Measurements from ENCODE around the gene INPP5J.
A peak's percentile ranks its signal among the peaks of the same experiment; 100 is the strongest.
"Not testable (repeated sequence)": the region's sequence is repeated elsewhere in the genome, so short reads cannot be mapped to it uniquely, and the experiment has no call there.

Gene INPP5J, protein sequence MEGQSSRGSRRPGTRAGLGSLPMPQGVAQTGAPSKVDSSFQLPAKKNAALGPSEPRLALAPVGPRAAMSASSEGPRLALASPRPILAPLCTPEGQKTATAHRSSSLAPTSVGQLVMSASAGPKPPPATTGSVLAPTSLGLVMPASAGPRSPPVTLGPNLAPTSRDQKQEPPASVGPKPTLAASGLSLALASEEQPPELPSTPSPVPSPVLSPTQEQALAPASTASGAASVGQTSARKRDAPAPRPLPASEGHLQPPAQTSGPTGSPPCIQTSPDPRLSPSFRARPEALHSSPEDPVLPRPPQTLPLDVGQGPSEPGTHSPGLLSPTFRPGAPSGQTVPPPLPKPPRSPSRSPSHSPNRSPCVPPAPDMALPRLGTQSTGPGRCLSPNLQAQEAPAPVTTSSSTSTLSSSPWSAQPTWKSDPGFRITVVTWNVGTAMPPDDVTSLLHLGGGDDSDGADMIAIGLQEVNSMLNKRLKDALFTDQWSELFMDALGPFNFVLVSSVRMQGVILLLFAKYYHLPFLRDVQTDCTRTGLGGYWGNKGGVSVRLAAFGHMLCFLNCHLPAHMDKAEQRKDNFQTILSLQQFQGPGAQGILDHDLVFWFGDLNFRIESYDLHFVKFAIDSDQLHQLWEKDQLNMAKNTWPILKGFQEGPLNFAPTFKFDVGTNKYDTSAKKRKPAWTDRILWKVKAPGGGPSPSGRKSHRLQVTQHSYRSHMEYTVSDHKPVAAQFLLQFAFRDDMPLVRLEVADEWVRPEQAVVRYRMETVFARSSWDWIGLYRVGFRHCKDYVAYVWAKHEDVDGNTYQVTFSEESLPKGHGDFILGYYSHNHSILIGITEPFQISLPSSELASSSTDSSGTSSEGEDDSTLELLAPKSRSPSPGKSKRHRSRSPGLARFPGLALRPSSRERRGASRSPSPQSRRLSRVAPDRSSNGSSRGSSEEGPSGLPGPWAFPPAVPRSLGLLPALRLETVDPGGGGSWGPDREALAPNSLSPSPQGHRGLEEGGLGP

DNA sequence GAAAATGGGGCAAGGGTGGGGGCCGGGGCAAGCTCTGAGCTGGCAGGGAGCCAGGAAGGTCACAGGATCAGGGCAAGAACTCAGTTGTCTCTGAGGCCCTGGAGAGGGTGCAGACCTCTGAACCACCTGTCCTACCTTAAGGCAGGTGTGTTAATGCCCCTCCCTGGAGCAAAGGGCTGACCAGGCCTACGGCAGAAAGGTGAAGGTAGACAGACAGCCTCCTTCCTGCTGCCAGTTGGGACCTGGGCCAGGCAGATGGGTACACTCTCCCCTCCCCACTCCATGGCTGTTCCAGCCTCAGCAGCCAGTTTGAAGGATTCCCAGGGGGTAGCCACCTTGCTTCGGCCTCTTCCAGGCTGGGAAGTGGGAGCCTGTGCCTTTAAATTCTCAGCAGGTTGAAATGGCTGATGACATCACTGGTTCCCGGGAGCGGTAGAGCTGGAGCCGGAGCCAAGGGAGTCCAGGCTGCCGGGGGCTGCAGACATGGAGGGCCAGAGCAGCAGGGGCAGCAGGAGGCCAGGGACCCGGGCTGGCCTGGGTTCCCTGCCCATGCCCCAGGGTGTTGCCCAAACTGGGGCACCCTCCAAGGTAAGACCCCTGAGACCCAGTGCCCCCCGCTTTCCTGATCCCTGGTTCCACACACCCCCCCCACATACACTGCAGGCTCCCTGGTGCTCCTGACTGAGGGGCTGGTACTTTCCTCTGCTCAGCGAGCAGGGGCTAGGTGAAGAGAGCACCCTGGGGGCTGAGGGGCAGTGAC is at the start of gene INPP5J:
INPP5J (plus strand) TSS at position 435 of the 760 bp plus-strand sequence; CDS start at position 484, 49 bp downstream.
- DNase-seq, result no peak

DNA sequence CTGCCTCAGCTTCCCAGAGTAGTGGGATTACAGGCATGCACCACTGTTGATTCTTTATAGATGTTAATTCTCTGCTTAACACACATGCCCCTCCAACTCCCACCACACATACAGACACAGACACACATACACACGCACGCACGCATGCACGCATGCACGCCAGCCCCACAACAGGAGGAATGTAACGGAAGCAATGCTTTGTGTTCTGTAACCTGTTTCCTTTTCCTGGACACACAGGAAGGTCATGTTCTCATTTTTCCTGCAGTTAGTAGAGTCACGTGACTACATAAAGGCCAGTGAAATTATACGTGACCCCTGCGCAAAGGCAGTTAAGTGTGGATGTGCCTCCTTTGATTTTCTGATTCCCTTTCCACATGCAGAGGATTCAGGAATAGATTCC is 49.6 kb upstream of the INPP5J start:
- DNase-seq, result not testable (repeated sequence)

DNA sequence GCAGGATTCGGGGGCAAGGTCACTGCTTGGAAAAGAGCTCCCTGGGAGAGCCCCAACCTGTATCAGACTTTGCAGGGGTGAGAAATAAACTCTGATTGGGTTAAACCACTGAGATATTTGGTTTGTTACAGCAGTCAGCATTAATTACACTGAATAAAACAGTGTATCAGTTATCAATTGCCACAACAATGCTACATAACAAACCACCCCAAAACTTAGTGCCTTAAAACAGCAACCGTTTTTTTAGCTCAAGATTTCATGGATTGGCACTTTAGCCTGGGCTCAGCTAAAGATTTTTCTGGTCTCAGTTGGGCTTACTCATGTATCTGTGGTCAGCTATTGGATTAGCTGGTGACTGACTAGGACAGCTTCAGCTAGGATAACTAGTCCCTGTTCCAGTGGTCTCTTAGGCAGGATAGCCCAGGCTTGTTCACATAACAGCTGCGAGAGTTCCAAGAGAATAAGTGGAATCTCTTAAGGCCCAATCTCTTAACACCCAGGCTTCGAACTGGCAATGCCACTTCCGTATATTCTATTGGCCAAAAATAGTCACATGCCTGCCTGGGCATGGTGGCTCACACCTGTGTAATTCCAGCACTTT is 49.1 kb upstream of the INPP5J start:
- DNase-seq, result not testable (repeated sequence)

DNA sequence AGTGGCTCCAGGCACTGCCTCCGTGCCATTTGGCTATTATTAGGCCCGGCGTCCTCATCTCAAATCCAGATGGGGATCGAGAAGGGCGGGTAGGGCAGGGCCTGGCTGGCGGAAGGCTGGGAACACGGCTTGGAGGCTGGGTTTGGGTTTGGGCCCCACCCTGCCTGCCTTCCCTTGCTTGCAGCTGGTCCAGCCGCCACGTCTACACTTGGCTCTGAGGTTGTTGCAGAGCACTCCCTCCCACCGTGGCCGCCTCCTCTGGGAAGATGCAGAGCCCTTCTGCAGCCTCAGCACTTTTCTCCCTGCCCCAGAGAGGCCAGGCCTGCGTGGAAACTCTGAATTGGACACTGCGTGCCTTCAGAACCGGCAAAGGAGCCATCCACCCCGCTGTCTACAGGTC is 46.8 kb upstream of the INPP5J start:
- DNase-seq, result no peak

DNA sequence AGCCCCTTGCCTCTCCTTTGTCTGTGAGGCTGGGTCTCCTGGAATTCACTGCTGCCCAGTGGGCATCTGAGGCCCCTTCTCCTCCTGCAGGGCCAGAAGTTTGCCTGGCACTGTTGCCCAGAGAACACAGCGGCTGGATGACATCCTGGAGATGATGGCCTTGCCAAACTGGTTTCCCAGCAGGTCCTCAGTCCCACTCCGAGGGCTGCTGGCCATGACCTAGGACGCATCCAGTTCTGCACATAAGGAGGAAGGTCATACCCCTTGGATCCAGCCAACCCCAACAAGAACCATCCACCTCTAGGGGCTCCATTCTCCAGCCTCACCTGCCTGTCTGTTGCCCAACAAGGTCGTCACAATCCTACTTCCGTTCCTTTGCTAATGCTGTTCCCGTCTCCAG is 45.1 kb upstream of the INPP5J start:
- DNase-seq, result no peak

DNA sequence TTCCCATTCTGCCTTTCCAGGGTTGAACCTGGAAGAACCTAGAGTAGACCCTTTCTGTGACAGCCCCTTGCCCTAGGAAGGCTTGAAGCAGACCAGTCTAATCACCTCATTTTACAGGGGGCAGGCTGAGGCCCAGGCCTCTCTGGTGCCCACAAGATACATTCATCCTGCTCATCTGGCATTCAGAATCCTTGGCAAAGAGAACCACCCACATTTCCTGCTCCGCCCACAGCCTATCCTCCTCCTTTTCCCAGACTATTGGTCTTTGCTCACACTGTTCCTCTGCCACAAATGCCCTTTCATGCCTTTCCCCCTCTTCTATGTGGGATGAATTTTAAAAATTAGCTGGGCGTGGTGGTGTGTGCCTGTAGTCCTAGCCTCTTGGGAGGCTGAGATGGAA is 44.4 kb upstream of the INPP5J start:
- DNase-seq, result not testable (repeated sequence)

DNA sequence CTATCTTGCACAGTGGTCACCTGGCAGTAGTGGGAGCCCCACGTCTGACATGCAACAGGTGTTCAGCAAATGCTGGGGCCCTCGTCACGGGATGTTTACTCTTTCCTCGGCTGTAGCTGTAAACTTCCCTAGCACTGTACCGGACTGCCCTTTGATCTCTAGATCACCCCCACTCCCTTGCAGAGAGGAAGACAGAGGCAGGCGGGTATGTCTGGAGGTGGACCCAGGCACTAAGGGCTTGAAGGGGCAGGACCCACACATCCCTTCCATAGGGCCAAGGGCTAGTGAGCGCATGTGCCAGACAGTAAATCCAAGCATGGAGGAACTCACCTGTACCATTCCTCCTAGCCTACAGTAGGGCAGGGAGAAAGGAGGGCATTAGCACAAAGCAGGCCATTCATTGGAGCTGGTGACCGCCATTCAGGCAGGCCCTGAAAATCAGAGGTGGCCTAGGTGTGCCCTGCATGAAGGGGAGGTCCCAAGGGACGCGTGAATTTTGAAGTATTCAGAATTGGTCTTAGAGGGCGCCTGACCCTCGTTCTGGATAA is 43.6 kb upstream of the INPP5J start:
- DNase-seq, result no peak

DNA sequence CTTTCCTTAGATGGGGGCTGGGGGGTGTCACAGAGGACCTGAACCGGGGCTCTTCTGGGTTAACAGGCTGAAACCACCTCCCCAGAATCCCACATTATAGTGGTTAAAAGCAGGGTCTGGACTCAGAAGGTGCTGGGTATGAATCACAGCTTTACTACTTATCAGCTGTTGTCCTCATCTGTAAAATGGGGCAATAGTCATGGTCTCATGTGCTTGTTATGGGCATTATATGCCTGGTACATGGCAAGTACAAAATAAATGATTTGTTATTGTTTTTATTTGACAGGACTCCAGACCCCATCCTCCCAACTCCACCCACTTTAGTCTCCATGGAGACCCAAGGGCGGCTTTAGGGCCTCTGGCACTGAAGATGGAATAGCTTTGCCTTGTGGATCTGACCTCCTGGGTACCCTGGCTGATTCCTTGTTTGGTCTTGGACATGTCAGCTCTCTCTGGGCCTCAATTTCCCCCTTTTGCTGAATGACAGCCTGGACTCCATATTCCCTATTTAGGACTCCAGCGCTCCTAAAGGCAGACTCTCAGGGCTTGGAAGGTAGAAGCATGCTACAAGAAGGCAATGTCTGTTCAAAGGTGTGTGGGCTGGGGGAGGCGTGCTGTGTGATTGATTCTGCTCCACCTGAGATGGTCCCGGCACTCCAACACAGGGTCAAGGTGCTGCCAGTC is 42.5 kb upstream of the INPP5J start:
- DNase-seq, result no peak

DNA sequence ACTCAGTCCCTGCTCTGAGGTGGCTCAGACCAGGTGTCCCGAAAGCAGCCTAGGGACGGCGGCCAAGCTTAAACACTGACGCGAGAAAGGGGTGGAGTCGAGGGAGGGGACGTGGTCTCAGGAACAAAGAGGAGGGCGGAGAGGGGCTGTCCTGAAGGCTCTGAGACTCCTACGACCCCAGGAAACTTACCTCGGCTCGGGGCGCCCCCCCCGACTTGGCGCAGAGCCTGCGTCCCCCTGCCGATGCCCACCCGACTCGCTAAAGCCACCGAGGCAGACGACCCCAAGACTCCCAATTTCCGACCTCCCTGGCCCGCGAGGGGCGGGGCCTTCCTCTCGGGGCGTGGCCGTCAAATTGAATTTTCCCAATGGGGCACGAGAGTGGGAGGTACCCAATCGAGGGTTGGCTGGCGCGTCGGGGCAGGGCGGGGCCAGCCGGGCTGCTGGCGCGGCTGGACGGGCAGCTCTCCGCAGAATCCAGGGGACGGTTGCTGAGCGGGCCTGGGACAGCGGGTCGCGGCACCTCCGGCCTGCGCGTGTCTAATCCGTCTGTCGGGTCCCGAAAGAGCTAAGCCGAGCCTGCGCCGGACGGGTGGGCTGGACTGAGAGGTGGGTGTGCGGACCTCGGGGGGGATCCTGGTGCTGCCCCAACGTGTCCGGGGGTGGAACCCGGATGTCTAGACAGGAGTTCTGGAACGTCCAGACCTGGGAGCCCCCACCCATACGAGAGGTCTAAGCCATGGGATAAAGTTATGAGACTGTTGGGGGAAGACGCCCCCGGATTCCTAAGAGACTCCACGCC is 41.7 kb upstream of the INPP5J start, which contains the start of gene SMTN:
SMTN (plus strand) TSS at position 471 of the 802 bp plus-strand sequence. CDS start 1,941 bp downstream, outside the sequence.
- peak; percentile 93 for DNase-seq

DNA sequence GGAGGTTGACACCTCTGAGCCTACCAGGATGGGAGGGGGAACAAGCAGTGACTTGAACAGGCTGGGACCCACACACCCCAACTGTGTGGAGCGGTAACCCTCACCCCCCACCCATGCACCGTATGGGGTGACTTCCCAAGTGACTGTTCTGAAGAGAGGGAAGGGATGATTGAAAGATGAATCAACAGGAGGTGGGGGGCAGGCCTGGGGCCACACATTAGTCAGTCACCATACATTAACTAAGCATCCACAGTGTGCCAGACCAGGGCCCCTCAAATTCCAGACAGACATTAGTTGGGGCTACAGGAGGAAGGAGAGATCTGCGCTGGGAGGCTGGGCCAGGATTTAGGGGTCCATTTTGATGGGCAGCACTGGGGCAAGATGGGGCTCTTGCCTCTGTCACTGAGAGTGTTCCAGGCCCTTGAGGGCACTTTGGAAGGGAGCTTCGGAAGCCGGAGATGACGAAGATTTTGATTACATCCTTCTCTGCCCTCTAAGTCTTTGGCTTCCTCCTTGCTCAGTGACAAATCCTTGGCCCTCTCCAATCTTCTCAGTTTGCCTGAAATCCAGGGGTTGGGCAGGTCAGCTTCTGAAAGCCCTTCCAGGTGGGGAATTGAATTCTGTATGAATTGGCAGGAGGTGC is 40.7 kb upstream of the INPP5J start:
- DNase-seq, result peak; percentile 39

DNA sequence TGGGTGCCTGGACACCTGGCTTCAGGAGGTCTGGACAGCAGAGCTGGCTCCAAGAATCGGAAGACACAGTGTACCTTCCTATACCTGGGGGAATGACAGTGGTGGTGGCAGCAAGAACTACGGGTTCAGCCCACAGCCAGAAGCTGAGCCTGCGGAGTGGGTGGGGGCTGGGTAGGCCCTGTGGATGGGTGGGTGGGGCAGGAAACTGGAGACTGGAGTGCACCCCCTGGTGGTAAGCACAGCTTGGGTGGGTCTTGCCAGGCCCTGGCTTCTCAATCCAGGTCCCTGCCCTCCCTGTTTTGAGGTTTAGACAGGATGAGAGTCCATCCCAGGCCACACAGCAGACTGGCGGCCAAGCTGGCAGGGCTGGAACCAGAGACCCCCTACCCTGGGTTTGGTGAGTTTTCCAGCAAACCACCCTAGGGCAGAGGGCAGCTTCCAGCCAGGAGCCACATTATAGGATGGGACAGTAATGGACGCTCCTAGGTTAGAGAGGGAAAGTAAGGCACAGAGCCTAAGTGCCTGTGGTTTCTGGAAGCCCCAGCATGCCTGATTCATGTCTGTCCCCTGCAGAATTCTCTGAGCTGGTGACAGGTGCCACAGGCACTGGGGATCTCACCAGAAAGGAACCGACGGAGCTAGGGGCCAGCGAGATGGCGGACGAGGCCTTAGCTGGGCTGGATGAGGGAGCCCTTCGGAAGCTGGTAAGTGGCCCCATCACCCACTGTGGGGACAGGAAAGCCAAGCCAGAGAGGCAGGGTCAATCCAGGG is 40.0 kb upstream of the INPP5J start:
- DNase-seq, result peak; percentile 80

DNA sequence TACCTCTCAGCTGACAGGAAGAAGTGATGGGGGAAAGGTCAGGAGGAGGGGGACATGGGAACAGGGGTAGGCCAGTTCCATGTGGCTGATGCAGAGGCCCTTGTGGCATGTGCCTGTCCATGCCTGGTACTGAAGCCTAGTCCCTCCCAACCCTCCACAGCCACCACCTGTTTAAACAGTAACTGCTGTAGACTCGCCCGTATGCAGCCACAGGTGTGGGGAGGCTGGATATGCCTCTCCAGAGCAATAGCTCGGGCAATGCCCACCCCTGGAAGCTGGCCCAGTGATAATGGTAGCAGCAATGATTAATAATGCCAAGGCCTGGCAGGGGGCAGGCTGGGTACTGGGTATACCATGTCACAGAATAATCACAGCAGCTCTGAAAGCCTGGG is 39.4 kb upstream of the INPP5J start:
- DNase-seq, result no peak

DNA sequence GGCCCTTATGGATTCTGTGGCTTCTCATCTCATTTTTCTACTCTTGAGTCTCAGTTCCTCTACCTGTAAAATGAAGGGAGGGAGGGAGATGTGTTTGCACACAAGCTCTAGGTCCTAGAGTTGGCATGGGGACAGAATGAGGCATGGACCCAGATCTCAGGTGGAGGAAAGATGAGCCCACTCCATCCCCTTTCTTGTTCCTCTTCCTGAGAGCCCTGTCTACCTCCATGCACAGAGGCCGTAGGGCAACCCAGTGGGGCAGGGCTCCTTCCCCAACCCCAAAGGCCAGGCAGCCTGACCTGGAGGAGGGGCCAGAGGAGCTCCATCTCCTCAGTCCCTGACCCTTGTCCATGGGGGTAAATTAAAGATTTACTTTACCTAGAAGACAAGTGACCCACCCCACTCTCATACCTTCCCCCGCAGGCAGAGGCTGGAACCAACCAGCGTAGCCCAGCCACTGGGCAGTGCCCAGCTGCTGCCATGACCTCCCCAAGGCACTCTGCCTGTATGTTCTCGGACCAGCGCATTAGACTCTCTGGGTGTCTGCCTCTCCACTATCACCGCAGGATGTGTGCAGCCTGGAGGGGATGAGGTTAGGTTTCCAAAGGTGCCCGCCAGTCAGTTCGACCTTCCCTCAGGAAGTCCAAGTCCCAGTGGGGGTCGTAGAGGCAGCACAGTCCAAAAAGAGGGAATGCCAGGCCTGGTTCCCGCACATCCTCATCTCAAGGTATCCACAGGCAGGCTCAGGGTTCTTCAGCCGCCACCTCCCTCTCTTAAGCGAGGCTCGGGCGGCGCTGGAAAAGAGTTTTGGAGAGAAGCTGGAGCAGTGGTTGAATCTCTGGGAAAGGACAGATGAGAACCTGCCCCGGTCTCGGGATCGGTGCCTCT is 38.6 kb upstream of the INPP5J start:
- peak; percentile 33 for DNase-seq

DNA sequence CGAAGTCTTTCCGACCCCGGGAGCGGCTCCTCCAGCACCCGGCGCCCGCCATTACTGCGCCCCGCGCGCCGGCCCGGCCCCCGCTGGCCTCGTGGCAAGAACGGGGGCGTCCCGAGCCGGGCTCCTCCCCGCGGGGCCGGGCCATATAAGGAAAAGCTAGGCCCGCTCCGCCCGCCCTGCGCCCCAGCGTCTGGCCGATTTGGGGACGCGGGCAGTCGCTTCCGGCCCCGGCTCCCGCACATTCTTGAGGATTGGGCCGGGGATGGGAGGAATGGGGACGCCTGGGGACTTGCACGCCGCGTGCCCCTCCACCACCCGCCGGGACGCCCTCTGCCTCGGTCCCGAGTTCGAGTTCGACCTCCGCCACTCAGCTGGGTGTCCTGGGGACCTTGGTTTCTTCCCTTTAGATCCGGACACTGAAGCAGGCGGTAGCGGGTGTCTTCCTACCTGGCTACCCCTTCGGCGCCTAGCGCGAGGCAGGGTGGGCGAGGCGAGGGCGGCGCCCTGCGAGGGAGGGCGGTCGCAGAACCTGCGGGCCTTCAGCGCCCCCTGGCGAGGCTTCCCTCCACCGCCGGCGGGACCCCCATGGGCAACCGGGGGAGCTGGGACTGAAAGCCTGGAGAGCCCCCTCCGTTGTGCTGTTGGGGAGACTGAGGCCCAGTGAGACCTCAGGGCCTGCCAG is 37.8 kb upstream of the INPP5J start:
- peak; percentile 95 for DNase-seq

DNA sequence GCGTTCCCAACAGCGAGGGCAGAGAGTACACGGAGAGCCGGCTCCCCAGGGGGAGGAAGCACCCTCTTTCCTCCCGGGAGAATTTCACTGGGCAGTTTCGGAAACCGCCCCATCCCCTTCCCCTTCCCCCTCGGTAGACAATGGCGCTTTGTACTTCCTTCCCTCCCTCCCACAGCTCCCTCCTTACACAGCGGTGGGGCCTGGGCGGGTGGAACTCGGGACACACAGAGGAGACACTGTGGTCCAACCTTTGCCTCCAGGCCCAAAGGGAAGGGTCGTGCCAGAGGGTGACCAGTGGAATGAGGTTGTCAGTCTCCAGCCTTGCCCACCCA is 37.3 kb upstream of the INPP5J start:
- DNase-seq, result no peak

DNA sequence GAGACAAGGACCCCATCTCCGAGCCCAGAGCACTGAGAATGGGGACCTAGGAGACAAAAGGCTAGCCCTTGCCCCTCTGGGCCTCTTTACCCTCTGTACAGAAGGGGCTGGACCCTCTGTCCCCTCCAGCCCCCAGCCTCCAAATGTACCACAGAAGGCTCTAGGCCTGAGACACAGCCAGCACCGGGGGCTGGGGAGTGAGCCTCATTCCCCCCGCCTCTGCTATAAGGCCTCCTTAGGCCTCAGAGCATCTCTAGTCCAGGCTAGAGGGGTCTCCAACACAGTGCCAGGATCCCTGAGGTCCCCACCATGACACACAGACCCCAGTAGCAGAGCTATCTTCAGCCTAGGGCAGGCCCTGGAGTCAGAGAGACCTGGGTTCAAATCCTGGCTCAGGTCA is 36.8 kb upstream of the INPP5J start:
- no peak for DNase-seq

DNA sequence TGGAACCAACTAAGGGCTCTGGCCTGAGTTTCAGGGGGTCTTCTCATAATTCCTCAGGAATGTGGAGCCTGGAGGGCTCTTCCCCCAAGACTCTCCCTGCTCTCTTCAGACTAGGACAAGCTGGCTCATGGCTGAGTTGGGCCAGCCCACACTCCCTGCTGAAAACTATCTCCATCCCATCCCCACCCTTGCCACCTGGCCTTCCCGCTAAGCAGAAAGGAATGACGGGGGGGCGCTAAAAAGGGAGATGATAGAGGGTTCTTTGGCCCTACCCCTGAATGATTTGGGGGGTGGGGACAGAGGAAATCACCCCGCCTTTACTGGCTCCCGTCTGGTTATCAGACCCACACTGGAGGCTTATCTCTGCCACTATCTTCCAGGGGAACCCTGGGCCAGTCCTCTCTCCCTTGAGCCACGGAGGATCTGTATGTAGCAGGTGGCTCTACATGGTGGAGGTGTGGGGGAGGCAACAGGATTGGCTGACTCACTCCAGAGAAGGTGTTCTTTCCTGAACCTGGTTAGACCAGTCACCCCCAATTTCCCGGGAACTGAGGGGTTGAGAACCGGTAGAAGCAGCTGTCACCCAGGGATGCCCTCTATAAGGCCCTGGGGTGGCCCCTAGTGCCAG is 35.9 kb upstream of the INPP5J start:
- DNase-seq, result no peak
